NCI-H446 (cell line): Measurements from ENCODE around the gene MRFAP1.

ENCODE experiments used
- DNase-seq, 2 experiments: peaks; one replicate each; lab custom pipeline; 2025; lab: John Stamatoyannopoulos, UW

Gene MRFAP1

GRCh38 chr4:6640292-6641163, at the start of gene MRFAP1:
Gene MRFAP1 (plus strand): TSS chr4:6640685. CDS start chr4:6640863, 178 bp downstream.
- DNase-seq = peak; percentile 21 to 86

- DNase-seq = no peak
Observed at GRCh38 chr4:6591313-6591712, 49.2 kb upstream of the MRFAP1 start.

- no peak for DNase-seq
Observed at GRCh38 chr4:6591781-6592180, 48.7 kb upstream of the MRFAP1 start.

- no peak for DNase-seq
Observed at GRCh38 chr4:6592804-6593563, 47.5 kb upstream of the MRFAP1 start.

- DNase-seq = no peak
Observed at GRCh38 chr4:6594341-6594740, 46.1 kb upstream of the MRFAP1 start.

- DNase-seq = no peak
Observed at GRCh38 chr4:6594826-6595355, 45.6 kb upstream of the MRFAP1 start.

- DNase-seq = no peak
Observed at GRCh38 chr4:6595897-6596537, 44.5 kb upstream of the MRFAP1 start.

GRCh38 chr4:6596948-6597347, 43.5 kb upstream of the MRFAP1 start:
- DNase-seq = no peak

- no peak for DNase-seq
Observed at GRCh38 chr4:6598127-6598526, 42.4 kb upstream of the MRFAP1 start.

GRCh38 chr4:6598641-6599040, 41.8 kb upstream of the MRFAP1 start:
- DNase-seq = no peak

GRCh38 chr4:6601661-6602250, 38.7 kb upstream of the MRFAP1 start:
- no peak for DNase-seq

GRCh38 chr4:6602289-6602688, 38.2 kb upstream of the MRFAP1 start:
- no peak for DNase-seq

- DNase-seq = no peak
Observed at GRCh38 chr4:6603128-6603527, 37.4 kb upstream of the MRFAP1 start.

- no peak for DNase-seq
Observed at GRCh38 chr4:6605114-6605513, 35.4 kb upstream of the MRFAP1 start.

- DNase-seq = no peak
Observed at GRCh38 chr4:6605605-6606004, 34.9 kb upstream of the MRFAP1 start.

GRCh38 chr4:6606465-6607235, 33.8 kb upstream of the MRFAP1 start:
- DNase-seq = no peak

GRCh38 chr4:6607368-6608055, 33.0 kb upstream of the MRFAP1 start:
- no peak for DNase-seq

GRCh38 chr4:6608758-6609414, 31.6 kb upstream of the MRFAP1 start:
- no peak for DNase-seq

GRCh38 chr4:6609415-6610079, 30.9 kb upstream of the MRFAP1 start:
- DNase-seq = no peak
